Measurements from ENCODE around the gene SCN2A. TPM values are rescaled to one million over a fixed set of nuclear protein-coding genes. Genes with fewer than 3 reads are reported as not detected.

SCN2A gene
- total and polyA plus RNA-seq, 2 donors (not counting 1 experiment from before 2014, with no cell fraction given) = 0.22 to 0.24 TPM

GRCh38 chr2:165373278-165374010 lies 134.2 kb downstream of the SCN2A start:
- Histone ChIP-seq H3K9me3 (ENCODE audit: control extremely low read depth in 1 of 3, control insufficient read depth in 2 of 3, insufficient read depth in 1 of 3, low read length in 2 of 3) (no peaks in the 10 kb centered on the region), H3K4me1 (ENCODE audit: control insufficient read depth in 2 of 2, insufficient read depth in 2 of 2, low read length in 2 of 2) (no peaks in the 10 kb centered on the region), H3K79me2 (ENCODE audit: control insufficient read depth, insufficient read depth, low read length) (no peaks in the 10 kb centered on the region), H3K4me3 (ENCODE audit: control extremely low read depth in 1 of 5, extremely low read depth in 1 of 5, insufficient read depth in 1 of 5, low read depth in 2 of 5, low read length in 4 of 5) (no peak overlapping the region), H3K9ac (ENCODE audit: low read length) (no peak overlapping the region), H3K36me3 (replicated peaks in 1 of 2; ENCODE audit: control extremely low read depth in 1 of 2, control insufficient read depth in 1 of 2, extremely low read depth in 1 of 2, insufficient read depth in 2 of 2, low read length in 1 of 2) (no peaks in the 10 kb centered on the region), H3K4me2 (replicated peaks; ENCODE audit: low read depth, low read length, poor library complexity, severe bottlenecking) (no peak overlapping the region), H4K20me1 (ENCODE audit: control insufficient read depth, insufficient read depth, low read length, poor library complexity, severe bottlenecking) (no peaks in the 10 kb centered on the region), H3K27ac (ENCODE audit: low read length in 2 of 2) (no peak overlapping the region), H3K27me3 (replicated peaks in 1 of 4; ENCODE audit: control extremely low read depth in 1 of 4, control insufficient read depth in 3 of 4, insufficient read depth in 4 of 4, low read length in 3 of 4) (no peaks in the 10 kb centered on the region), H2AFZ (ENCODE audit: insufficient read depth, low read depth, low read length, poor library complexity, severe bottlenecking) (no peak overlapping the region)
- intact Hi-C loops (cut with micrococcal nuclease) = no loop called here
- Mint-ChIP-seq H3K27me3 (no peaks in the 10 kb centered on the region), H3K9me3 (ENCODE audit: insufficient read depth) (no peaks in the 10 kb centered on the region), H3K27ac (no peak overlapping the region), H3K4me1 (no peaks in the 10 kb centered on the region), H3K4me3 (no peak overlapping the region)
- no peak for DNase-seq
- ChIA-PET POLR2A (no interaction called here), CTCF (interaction anchor here (1.0 kb wide), 1 partner anchor 501 kb away, joined by 3 read pairs; no protein-coding TSS in a partner anchor)
- WGBS (ENCODE audit: insufficient coverage) = no CpG with 5 or more reads among the region's 5 CpGs
- no peak for ATAC-seq (ENCODE audit: low read depth)
- no peak for TF ChIP-seq EZH2 (IDR thresholded peaks at IDR 0.05; ENCODE audit: borderline replicate concordance, insufficient read depth, low read depth, low read length, poor library complexity, severe bottlenecking)
- TF ChIP-seq CTCF (IDR thresholded peaks at IDR 0.05) = no peak

- ChIA-PET CTCF (no interaction called here), POLR2A (no interaction called here)
- TF ChIP-seq EZH2 (IDR thresholded peaks at IDR 0.05; ENCODE audit: borderline replicate concordance, insufficient read depth, low read depth, low read length, poor library complexity, severe bottlenecking) (no peak), CTCF (IDR thresholded peaks at IDR 0.05) (no peak)
- no peak for DNase-seq
- H4K20me1 ChIP-seq (ENCODE audit: control insufficient read depth, insufficient read depth, low read length, poor library complexity, severe bottlenecking) = no peaks in the 10 kb centered on the region
- H3K27ac ChIP-seq (ENCODE audit: low read length in 2 of 2) = no peak overlapping the region
- no peak for ATAC-seq (ENCODE audit: low read depth)
- H2AFZ ChIP-seq (ENCODE audit: insufficient read depth, low read depth, low read length, poor library complexity, severe bottlenecking) = no peak overlapping the region
- no peak overlapping the region for H3K4me3 ChIP-seq (ENCODE audit: control extremely low read depth in 1 of 5, extremely low read depth in 1 of 5, insufficient read depth in 1 of 5, low read depth in 2 of 5, low read length in 4 of 5)
- H3K9ac ChIP-seq (ENCODE audit: low read length) = no peak overlapping the region
- H3K9me3 Mint-ChIP-seq (ENCODE audit: insufficient read depth) = no peaks in the 10 kb centered on the region
- H3K27me3 Mint-ChIP-seq = no peaks in the 10 kb centered on the region
- no peaks in the 10 kb centered on the region for H3K79me2 ChIP-seq (ENCODE audit: control insufficient read depth, insufficient read depth, low read length)
- H3K27me3 ChIP-seq (replicated peaks in 1 of 4; ENCODE audit: control extremely low read depth in 1 of 4, control insufficient read depth in 3 of 4, insufficient read depth in 4 of 4, low read length in 3 of 4) = no peaks in the 10 kb centered on the region
- no peaks in the 10 kb centered on the region for H3K4me1 ChIP-seq (ENCODE audit: control insufficient read depth in 2 of 2, insufficient read depth in 2 of 2, low read length in 2 of 2)
- H3K9me3 ChIP-seq (ENCODE audit: control extremely low read depth in 1 of 3, control insufficient read depth in 2 of 3, insufficient read depth in 1 of 3, low read length in 2 of 3) = no peaks in the 10 kb centered on the region
- intact Hi-C loops (cut with micrococcal nuclease) = no loop called here
- H3K4me1 Mint-ChIP-seq = no peaks in the 10 kb centered on the region
- H3K27ac Mint-ChIP-seq = no peak overlapping the region
- no peak overlapping the region for H3K4me3 Mint-ChIP-seq
- WGBS (ENCODE audit: insufficient coverage) = no CpG with 5 or more reads among the region's 3 CpGs
- H3K36me3 ChIP-seq (replicated peaks in 1 of 2; ENCODE audit: control extremely low read depth in 1 of 2, control insufficient read depth in 1 of 2, extremely low read depth in 1 of 2, insufficient read depth in 2 of 2, low read length in 1 of 2) = no peaks in the 10 kb centered on the region
- H3K4me2 ChIP-seq (replicated peaks; ENCODE audit: low read depth, low read length, poor library complexity, severe bottlenecking) = no peak overlapping the region
These were observed 137.4 kb downstream of the SCN2A start for GRCh38 chr2:165376571-165376975.
